A549 (cell line): ENCODE results near the gene KCTD5. TPM values are rescaled to one million over a fixed set of nuclear protein-coding genes. Genes with fewer than 3 reads are reported as not detected.

Experiments used
- ATAC-seq, 2 experiments: fragments of 200-7000 bp in 1 of 2; fragments of >200 bp in 1 of 2; cut with Nextera tagmentation in 1 of 2; cut with Tn5 transposase in 1 of 2; 3 replicates each; pipeline versions ENCODE4 v1.8.0 to v1.9.1; 2018 to 2020; ENCODE audit warnings: mild to moderate bottlenecking in 1 of 2, moderate library complexity in 1 of 2
- CTCF ChIA-PET: fragments of 300-600 bp; sonication (Branson Sonifier 250); formaldehyde crosslinking; extraction: SDS; loops from one replicate; lab custom pipeline; 2021; ENCODE audit warnings: antibody characterized with exemption, inconsistent platforms; lab: Yijun Ruan, JAX
- POLR2A ChIA-PET: fragments of 350-600 bp; formaldehyde crosslinking; extraction: SDS; loops from one replicate; lab custom pipeline; 2021; ENCODE audit warnings: antibody characterized with exemption, inconsistent platforms; lab: Yijun Ruan, JAX
- DNase-seq, 2 experiments: peaks; one replicate each; pipeline versions ENCODE4 v3.0.0 to v3.0.0-alpha.2; 2011 to 2016; ENCODE audit warnings: low read depth in 1 of 2, low spot score in 1 of 2
- FAIRE-seq: peaks from 2 replicates; lab custom pipeline; 2011; peaks lifted over from hg19 to GRCh38; lab: Jason Lieb, UNC
- H3K27ac ChIP-seq, 2 experiments: fragments of >200 bp; sonication (Bioruptor Twin); formaldehyde crosslinking; 3 replicates each; pipeline ENCODE4 v1.5.1; 2016 to 2017
- H3K4me1 ChIP-seq: fragments of >200 bp; sonication (Bioruptor Twin); formaldehyde crosslinking; 3 replicates; pipeline ENCODE4 v1.6.1; 2016
- H3K4me2 ChIP-seq: fragments of >200 bp; sonication (Bioruptor Twin); formaldehyde crosslinking; 3 replicates; pipeline ENCODE4 v1.6.1; 2016
- H3K4me3 ChIP-seq: fragments of >200 bp; sonication (Bioruptor Twin); formaldehyde crosslinking; 3 replicates; pipeline ENCODE4 v1.5.1; 2016
- H3K9me3 ChIP-seq: fragments of >200 bp; sonication (Bioruptor Twin); formaldehyde crosslinking; 3 replicates; pipeline ENCODE4 v1.6.1; 2016
- CHD4 ChIP-seq: fragments of 200-600 bp; sonication (generic); IDR thresholded peaks from 2 replicates; pipeline ENCODE4 v1.6.1; 2016; ENCODE audit warnings: antibody characterized with exemption, mild to moderate bottlenecking, borderline replicate concordance
- E2F6 ChIP-seq: IDR thresholded peaks from 2 replicates; pipeline ENCODE4 v1.6.1; 2012; ENCODE audit warnings: low read depth, borderline replicate concordance
- EHF ChIP-seq: fragments of 250-450 bp; sonication (Bioruptor Pico); IDR thresholded peaks from 2 replicates; pipeline ENCODE4 v1.5.0; 2020; ENCODE audit warnings: mild to moderate bottlenecking
- FOSB ChIP-seq: fragments of 250-450 bp; sonication (Bioruptor Pico); IDR thresholded peaks from 2 replicates; pipeline ENCODE4 v1.5.0; 2020; ENCODE audit warnings: mild to moderate bottlenecking, moderate library complexity
- FOSL2 ChIP-seq, 2 experiments: fragments of 450-650 bp in 1 of 2; fragments of >200 bp in 1 of 2; sonication (Bioruptor Twin) in 1 of 2; formaldehyde crosslinking; IDR thresholded peaks; 2 replicates each; pipeline versions ENCODE4 v1.5.0 to v1.6.1; 2016 to 2020; ENCODE audit warnings: mild to moderate bottlenecking in 1 of 2, moderate library complexity in 1 of 2
- HEYL ChIP-seq: fragments of 250-450 bp; sonication (Bioruptor Pico); IDR thresholded peaks from 2 replicates; pipeline ENCODE4 v1.8.0; 2021; ENCODE audit warnings: mild to moderate bottlenecking, moderate library complexity
- HOXA7 ChIP-seq: fragments of 250-450 bp; sonication (Bioruptor Pico); IDR thresholded peaks from 2 replicates; pipeline ENCODE4 v1.5.0; 2020; ENCODE audit warnings: mild to moderate bottlenecking, moderate library complexity
- KDM1A ChIP-seq: fragments of 200-600 bp; sonication (generic); IDR thresholded peaks from 2 replicates; pipeline ENCODE4 v1.6.1; 2016; ENCODE audit warnings: low read depth, mild to moderate bottlenecking
- NFE2L2 ChIP-seq: fragments of 150-350 bp; conservative IDR thresholded peaks from 2 replicates; pipeline ENCODE4 v1.6.1; 2014; ENCODE audit warnings: low read length
- PHF8 ChIP-seq: fragments of 200-600 bp; sonication (generic); IDR thresholded peaks from 2 replicates; pipeline ENCODE4 v1.6.1; 2016; ENCODE audit warnings: low read depth, mild to moderate bottlenecking, antibody characterized with exemption, moderate library complexity, borderline replicate concordance
- RAD21 ChIP-seq, 2 experiments: fragments of >200 bp in 1 of 2; sonication (Bioruptor Twin) in 1 of 2; formaldehyde crosslinking in 1 of 2; IDR thresholded peaks in 1 of 2; conservative IDR thresholded peaks in 1 of 2; 2 replicates in 1 of 2; 3 replicates in 1 of 2; pipeline ENCODE4 v1.6.1; 2012 to 2018; ENCODE audit warnings: inconsistent platforms in 1 of 2
- RFX5 ChIP-seq: fragments of 450-650 bp; IDR thresholded peaks from 2 replicates; pipeline ENCODE4 v1.7.1; 2014; ENCODE audit warnings: antibody characterized with exemption, mild to moderate bottlenecking, moderate library complexity
- USF2 ChIP-seq: fragments of 450-650 bp; IDR thresholded peaks from 2 replicates; pipeline ENCODE4 v1.6.1; 2014; ENCODE audit warnings: antibody characterized with exemption
- ZNF302 ChIP-seq: fragments of 250-450 bp; sonication (Bioruptor Pico); IDR thresholded peaks from 2 replicates; pipeline ENCODE4 v1.9.0; 2021; ENCODE audit warnings: inconsistent platforms, mild to moderate bottlenecking, moderate library complexity
- WGBS: methylation state at CpG from one replicate; pipeline ENCODE4 v1.1.6; 2017; ENCODE audit errors: missing lambda C conversion rate; 5-methylcytosine and 5-hydroxymethylcytosine counted together
- polyA plus RNA-seq, 4 experiments: library from polyadenylated mRNA; depleted of rRNA in 3 of 4; stranded (reverse); fragments of >200 nt; fragmentation: RNase III in 1 of 4; extraction: RNeasy Plus Mini Kit Qiagen cat#74134 plus additional on column Dnase treatment in 1 of 4; gene quantifications; 2 replicates in 3 of 4; 3 replicates in 1 of 4; pipeline ENCODE4 v1.2.3, GENCODE V29; 2011 to 2017
- TF ChIP-seq, protein P1 (sequence below): fragments of 200-600 bp; sonication (generic); IDR thresholded peaks from 2 replicates; pipeline ENCODE4 v1.6.1; 2016; ENCODE audit warnings: antibody characterized with exemption, mild to moderate bottlenecking, moderate library complexity
- TF ChIP-seq, protein P2 (sequence below): IDR thresholded peaks from 2 replicates; pipeline ENCODE4 v1.6.1; 2012

KCTD5 gene
- polyA plus RNA-seq, 2 of the 4 experiments (the other 2 are of a cell fraction) = 22.8 to 26.1 TPM

DNA sequence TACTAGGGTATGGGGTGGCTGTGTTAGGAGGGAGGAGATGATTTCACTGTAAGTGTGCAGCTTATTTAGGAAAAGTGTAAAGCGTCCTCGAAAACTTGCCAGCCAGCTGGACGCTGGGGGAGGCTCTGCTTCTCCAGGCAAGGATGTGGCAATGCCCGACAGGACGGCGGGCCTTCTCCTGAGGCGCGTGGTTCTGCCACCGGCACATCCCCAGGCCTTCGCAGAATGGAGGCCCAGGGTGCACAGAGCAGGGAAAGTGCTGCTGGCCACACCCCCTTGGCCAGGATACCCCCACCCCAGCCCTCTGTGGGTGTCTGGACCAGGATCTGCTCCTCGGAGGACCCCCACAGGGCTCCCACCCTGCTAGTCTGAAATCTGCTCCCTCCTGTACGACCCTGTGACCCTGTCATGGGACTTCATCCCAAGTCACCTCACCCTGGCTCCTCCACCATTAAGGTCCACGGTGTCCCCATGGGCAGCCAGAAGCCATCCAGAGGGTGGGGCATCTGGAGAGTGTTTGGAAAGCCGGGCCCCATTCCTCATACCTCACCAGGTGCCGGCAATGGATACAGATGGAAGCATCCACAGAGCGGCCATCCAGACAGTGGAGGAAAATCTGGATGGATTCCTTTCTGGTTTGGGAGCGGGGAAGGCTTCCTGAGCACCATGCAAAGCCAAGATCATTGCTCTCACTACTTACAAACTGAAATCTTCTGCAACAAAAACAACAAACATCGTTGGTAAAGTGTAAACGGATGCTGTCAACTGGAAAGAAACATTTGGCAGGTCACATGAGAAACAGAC lies 60.9 kb downstream of the KCTD5 start (continued):
- TF ChIP-seq, protein P1, sequence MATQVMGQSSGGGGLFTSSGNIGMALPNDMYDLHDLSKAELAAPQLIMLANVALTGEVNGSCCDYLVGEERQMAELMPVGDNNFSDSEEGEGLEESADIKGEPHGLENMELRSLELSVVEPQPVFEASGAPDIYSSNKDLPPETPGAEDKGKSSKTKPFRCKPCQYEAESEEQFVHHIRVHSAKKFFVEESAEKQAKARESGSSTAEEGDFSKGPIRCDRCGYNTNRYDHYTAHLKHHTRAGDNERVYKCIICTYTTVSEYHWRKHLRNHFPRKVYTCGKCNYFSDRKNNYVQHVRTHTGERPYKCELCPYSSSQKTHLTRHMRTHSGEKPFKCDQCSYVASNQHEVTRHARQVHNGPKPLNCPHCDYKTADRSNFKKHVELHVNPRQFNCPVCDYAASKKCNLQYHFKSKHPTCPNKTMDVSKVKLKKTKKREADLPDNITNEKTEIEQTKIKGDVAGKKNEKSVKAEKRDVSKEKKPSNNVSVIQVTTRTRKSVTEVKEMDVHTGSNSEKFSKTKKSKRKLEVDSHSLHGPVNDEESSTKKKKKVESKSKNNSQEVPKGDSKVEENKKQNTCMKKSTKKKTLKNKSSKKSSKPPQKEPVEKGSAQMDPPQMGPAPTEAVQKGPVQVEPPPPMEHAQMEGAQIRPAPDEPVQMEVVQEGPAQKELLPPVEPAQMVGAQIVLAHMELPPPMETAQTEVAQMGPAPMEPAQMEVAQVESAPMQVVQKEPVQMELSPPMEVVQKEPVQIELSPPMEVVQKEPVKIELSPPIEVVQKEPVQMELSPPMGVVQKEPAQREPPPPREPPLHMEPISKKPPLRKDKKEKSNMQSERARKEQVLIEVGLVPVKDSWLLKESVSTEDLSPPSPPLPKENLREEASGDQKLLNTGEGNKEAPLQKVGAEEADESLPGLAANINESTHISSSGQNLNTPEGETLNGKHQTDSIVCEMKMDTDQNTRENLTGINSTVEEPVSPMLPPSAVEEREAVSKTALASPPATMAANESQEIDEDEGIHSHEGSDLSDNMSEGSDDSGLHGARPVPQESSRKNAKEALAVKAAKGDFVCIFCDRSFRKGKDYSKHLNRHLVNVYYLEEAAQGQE = no peak
- TF ChIP-seq, protein P2, sequence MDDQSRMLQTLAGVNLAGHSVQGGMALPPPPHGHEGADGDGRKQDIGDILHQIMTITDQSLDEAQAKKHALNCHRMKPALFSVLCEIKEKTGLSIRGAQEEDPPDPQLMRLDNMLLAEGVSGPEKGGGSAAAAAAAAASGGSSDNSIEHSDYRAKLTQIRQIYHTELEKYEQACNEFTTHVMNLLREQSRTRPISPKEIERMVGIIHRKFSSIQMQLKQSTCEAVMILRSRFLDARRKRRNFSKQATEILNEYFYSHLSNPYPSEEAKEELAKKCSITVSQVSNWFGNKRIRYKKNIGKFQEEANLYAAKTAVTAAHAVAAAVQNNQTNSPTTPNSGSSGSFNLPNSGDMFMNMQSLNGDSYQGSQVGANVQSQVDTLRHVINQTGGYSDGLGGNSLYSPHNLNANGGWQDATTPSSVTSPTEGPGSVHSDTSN = no peak
- TF ChIP-seq FOSB (CRISPR knock-in tag) = no peak
- no peak for TF ChIP-seq NFE2L2
- TF ChIP-seq E2F6 = no peak
- TF ChIP-seq, all 56 proteins: peak for 0

- DNase-seq (no peak), ATAC-seq (no peak), FAIRE-seq (no peak)
- ChIA-PET POLR2A (no interaction called here), CTCF (no interaction called here)
- Histone ChIP-seq H3K27ac (no peak overlapping the region), H3K9me3 (no peaks in the 10 kb centered on the region), H3K4me1 (no peaks in the 10 kb centered on the region)
- 90% methylated on average over 6 of the region's 6 CpGs for WGBS
- TF ChIP-seq ZNF302 (CRISPR knock-in tag) (no peak), CHD4 (no peak), PHF8 (no peak), RAD21 (conservative IDR thresholded peaks at IDR 0.05 in 1 of 2, IDR thresholded peaks at IDR 0.05 in 1 of 2) (no peak), HEYL (CRISPR knock-in tag) (no peak), EHF (CRISPR knock-in tag) (no peak)
- TF ChIP-seq, all 56 proteins: peak for 0
- H3K4me2 ChIP-seq = no peak overlapping the region
- no peak overlapping the region for H3K4me3 ChIP-seq
These were observed 62.4 kb downstream of the KCTD5 start for GRCh38 chr16:2744711-2745110.

GRCh38 chr16:2745116-2745890 lies 63.0 kb downstream of the KCTD5 start:
- peak in 1 of 2 experiments; percentile 27; a peak in 3 of 6 replicates for ATAC-seq
- Histone ChIP-seq H3K9me3 (no peaks in the 10 kb centered on the region), H3K4me2 (no peak overlapping the region), H3K4me1 (no peaks in the 10 kb centered on the region), H3K4me3 (no peak overlapping the region), H3K27ac (no peak overlapping the region)
- CTCF ChIA-PET = interaction anchor here (0.7 to 1.0 kb wide), 2 partner anchors 20 to 175 kb away, joined by 3 to 4 read pairs; no protein-coding TSS in a partner anchor
- 88% methylated on average over 9 of the region's 15 CpGs for WGBS
- TF ChIP-seq HOXA7 (CRISPR knock-in tag) (no peak), NFE2L2 (no peak), FOSL2 (IDR thresholded peaks at IDR 0.05) (no peak), FOSL2 (CRISPR knock-in tag; IDR thresholded peaks at IDR 0.05) (no peak), USF2 (no peak), ZNF302 (CRISPR knock-in tag) (no peak), RFX5 (no peak), KDM1A (no peak)
- POLR2A ChIA-PET = interaction anchor here (0.6 to 0.8 kb wide), 2 partner anchors 63 to 201 kb away, joined by 4 read pairs; partner anchors contain the start of gene KCTD5
- no peak for DNase-seq
- no peak for FAIRE-seq
